Kidney (tissue), 14 donors: ENCODE results near the gene CCNL2. TPM values are rescaled to one million over a fixed set of nuclear protein-coding genes. Genes with fewer than 3 reads are reported as not detected.

ENCODE experiments used
- DNase-seq, 5 donors: peaks; one replicate each; pipeline ENCODE4 v3.0.0-alpha.2; 2013 to 2020
- FAIRE-seq: peaks from 2 replicates; lab custom pipeline; 2012; peaks lifted over from hg19 to GRCh38; lab: Jason Lieb, UNC
- H3K27ac ChIP-seq, 2 donors: one replicate each; pipeline ENCODE4 v1.7.0; 2013; ENCODE audit warnings: low read depth in 2 of 2, low read length in 2 of 2, inconsistent platforms in 1 of 2
- H3K27me3 ChIP-seq: one replicate; pipeline ENCODE4 v1.7.1; 2013; ENCODE audit warnings: low read length, inconsistent platforms; ENCODE audit not compliant: control insufficient read depth, insufficient read depth
- H3K36me3 ChIP-seq, 3 donors: one replicate each; pipeline versions ENCODE4 v1.7.0 to v1.7.1; 2013; ENCODE audit warnings: low read length in 3 of 3, control low read depth in 1 of 3, inconsistent platforms in 1 of 3; ENCODE audit not compliant: insufficient read depth in 3 of 3, control insufficient read depth in 2 of 3
- H3K4me1 ChIP-seq, 3 donors: one replicate each; pipeline versions ENCODE4 v1.7.0 to v1.7.1; 2013; ENCODE audit warnings: low read length in 3 of 3, inconsistent platforms in 1 of 3, low read depth in 1 of 3; ENCODE audit not compliant: control insufficient read depth in 2 of 3, insufficient read depth in 2 of 3
- H3K4me3 ChIP-seq, 3 donors: one replicate each; pipeline versions ENCODE4 v1.7.0 to v1.8.1; 2013; ENCODE audit warnings: low read length in 3 of 3, control low read depth in 1 of 3, inconsistent platforms in 1 of 3
- H3K9ac ChIP-seq, 3 donors: one replicate each; pipeline versions ENCODE4 v1.7.0 to v1.7.1; 2013; ENCODE audit warnings: low read length in 3 of 3, control low read depth in 1 of 3, inconsistent platforms in 1 of 3
- H3K9me3 ChIP-seq, 3 donors: one replicate each; pipeline versions ENCODE4 v1.7.0 to v1.7.1; 2013; ENCODE audit warnings: low read length in 3 of 3, control low read depth in 1 of 3, inconsistent platforms in 1 of 3; ENCODE audit not compliant: control insufficient read depth in 2 of 3, insufficient read depth in 1 of 3
- intact Hi-C: fragments of 100-400 bp; cut with DNase I; formaldehyde crosslinking; loops from one replicate; pipeline ENCODE4 v1.11.1; 2022
- polyA plus RNA-seq: library from polyadenylated mRNA; stranded (reverse); fragments of 350-450 nt; fragmentation: Illumina TruSeq; extraction: RNeasy Lipid Tissue Mini Kit (QIAGEN cat#74804); gene quantifications from one replicate; pipeline ENCODE4 v1.2.3, GENCODE V29; 2014; ENCODE audit warnings: low read depth, low replicate concordance; ENCODE audit not compliant: insufficient read depth
- total RNA-seq: library from RNA; stranded (reverse); fragmentation: NEBNext Ultra II Directional; extraction: Animal tissue kit (Norgen Biotek cat#: 25700); gene quantifications from one replicate; pipeline ENCODE4 v1.2.1, GENCODE V29; 2021
- TF ChIP-seq, protein P1 (sequence below): IDR thresholded peaks from 3 replicates; pipeline ENCODE4 v1.5.1; 2012; ENCODE audit warnings: mild to moderate bottlenecking, moderate library complexity, borderline replicate concordance; ENCODE audit not compliant: insufficient read depth; ENCODE audit errors: extremely low read depth
- donor health status: control.
- donor health status: control.
- donor health status: control.
- donor health status: control.
- donor health status: control.
- donor health status: DM: yes; HTN: yes; CAD: no.
- donor health status: Normal renal cell carcinoma (clear cell type).

CCNL2 gene
- total and polyA plus RNA-seq, 2 donors from 2014 or later, result 72.0 to 199 TPM

DNA sequence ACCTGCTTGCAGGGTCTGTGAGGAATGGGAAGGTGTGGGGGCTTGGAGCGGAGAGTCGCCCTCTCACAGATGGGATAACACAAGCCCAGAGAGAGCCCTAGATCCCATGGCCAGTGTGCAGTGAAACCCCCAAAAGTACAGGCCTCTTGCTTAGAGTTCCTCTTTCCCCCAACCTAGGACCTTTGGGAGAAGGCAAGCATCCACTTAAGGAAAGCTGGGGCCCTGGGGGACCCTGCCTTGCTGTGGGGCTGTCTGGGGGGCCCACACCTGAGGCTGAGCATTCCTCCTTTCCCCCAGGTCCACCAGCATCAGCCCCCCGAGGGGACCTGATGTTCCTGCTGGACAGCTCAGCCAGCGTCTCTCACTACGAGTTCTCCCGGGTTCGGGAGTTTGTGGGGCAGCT, 37.5 kb upstream of the CCNL2 start:
- H3K27me3 ChIP-seq, result no peaks in the 10 kb centered on the region
- H3K9me3 ChIP-seq, result no peaks in the 10 kb centered on the region
- peak overlapping the region in 2 of 3 donors; percentile 31 to 55 for H3K4me3 ChIP-seq
- no peak overlapping the region for H3K27ac ChIP-seq
- intact Hi-C loops, result no loop called here
- DNase-seq (no peak), FAIRE-seq (no peak)
- peaks cover 0 to 51% (median 12%) of the 10 kb centered on the region in 3 donors for H3K4me1 ChIP-seq
- H3K36me3 ChIP-seq, result no peaks in the 10 kb centered on the region
- peak overlapping the region in 1 of 3 donors; percentile 26 for H3K9ac ChIP-seq
- TF ChIP-seq, protein P1, sequence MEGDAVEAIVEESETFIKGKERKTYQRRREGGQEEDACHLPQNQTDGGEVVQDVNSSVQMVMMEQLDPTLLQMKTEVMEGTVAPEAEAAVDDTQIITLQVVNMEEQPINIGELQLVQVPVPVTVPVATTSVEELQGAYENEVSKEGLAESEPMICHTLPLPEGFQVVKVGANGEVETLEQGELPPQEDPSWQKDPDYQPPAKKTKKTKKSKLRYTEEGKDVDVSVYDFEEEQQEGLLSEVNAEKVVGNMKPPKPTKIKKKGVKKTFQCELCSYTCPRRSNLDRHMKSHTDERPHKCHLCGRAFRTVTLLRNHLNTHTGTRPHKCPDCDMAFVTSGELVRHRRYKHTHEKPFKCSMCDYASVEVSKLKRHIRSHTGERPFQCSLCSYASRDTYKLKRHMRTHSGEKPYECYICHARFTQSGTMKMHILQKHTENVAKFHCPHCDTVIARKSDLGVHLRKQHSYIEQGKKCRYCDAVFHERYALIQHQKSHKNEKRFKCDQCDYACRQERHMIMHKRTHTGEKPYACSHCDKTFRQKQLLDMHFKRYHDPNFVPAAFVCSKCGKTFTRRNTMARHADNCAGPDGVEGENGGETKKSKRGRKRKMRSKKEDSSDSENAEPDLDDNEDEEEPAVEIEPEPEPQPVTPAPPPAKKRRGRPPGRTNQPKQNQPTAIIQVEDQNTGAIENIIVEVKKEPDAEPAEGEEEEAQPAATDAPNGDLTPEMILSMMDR, result no peak

DNA sequence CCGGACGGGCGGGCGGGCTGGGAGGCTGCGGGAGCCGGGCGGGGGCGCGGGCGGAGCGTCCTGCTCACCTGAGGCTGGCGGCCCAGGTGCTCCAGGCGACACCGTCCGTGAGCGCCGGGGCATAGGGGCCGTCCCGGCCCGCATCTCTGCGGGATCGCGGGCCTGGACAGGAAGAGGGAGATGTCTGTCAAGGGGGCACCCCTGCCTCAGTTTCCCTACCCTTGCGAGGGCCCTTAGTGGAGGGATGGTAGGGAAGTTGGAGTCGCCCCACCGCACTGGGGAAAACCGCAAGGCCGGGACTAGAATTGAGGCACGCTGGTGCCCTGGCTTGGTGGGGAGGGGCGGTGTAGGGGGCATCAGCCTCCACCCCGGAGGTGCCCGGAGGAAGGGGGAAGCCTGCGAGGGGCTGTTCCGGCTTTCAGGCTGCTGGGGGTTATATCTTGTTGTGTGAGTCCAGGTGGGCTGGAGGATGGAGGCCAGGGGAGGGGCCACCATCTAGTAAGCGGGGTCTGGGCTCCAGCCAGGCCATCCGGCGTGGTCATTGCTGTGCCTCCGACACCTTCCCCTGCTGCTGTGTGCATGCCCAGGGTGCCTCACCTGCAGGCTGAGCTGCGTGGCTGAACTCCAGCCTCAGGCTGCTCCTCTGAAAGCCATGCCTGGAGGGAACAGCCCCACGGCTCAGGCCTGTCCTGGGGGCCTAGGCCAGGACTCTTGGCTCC, 36.9 kb upstream of the CCNL2 start:
- H3K4me1 ChIP-seq, result peaks cover 0 to 53% (median 12%) of the 10 kb centered on the region in 3 donors
- no peak overlapping the region for H3K27ac ChIP-seq
- peak overlapping the region; percentile 31 to 55 (median 33) for H3K4me3 ChIP-seq
- intact Hi-C loops, result no loop called here
- FAIRE-seq, result no peak
- no peaks in the 10 kb centered on the region for H3K36me3 ChIP-seq
- peak in 2 of 5 donors; percentile 69 to 75 for DNase-seq
- H3K9ac ChIP-seq, result peak overlapping the region in 2 of 3 donors; percentile 26 to 54
- TF ChIP-seq, protein P1, result no peak
- H3K27me3 ChIP-seq, result no peaks in the 10 kb centered on the region
- H3K9me3 ChIP-seq, result no peaks in the 10 kb centered on the region

DNA sequence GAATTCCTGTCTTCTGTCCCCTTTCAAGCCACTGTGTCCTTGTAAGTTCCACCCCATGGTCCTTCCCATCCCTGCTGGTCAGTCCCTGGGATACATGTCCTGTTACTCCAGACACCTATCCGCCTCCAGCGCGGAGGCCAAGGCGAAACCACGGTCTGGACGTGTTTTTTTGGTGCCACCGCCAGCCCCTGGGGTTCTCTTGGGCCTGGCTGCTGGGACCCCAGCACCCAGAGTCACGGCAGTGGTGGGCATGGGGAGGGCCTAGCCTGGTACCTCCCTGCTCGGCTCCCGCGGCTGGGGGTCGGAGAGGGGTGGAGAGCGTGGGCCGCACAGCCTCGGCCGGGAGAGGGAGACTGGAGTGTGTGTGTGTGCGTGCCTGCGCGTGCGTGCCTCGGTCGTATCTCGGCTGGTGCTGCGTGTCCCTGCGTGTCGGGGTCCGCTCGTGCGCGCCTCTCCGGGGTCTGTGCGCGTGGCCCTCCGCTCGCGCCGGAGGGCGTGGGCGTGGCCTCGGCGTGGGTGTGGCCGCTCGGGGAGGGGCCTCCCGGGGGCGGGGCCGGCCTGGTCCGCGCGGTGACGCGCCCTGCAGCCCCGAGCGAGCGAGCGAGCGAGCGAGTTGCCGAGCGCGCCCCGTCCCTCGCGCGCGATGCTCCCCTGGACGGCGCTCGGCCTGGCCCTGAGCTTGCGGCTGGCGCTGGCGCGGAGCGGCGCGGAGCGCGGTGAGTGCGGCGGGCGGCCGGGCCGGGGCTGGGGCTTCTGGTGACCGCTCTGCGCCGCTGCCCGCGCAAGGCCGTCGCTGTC, 36.2 kb upstream of the CCNL2 start, which contains the start of gene VWA1:
Gene VWA1, plus strand, starts transcription at position 585 of the 798 bp plus-strand sequence. Its CDS starts 59 bp downstream, at position 644.
- TF ChIP-seq, protein P1, result no peak
- peak; percentile 63 to 90 (median 84) for DNase-seq
- no peaks in the 10 kb centered on the region for H3K9me3 ChIP-seq
- H3K36me3 ChIP-seq, result no peaks in the 10 kb centered on the region
- peak within 1 kb of the TSS; percentile 31 to 55 (median 33) for H3K4me3 ChIP-seq
- intact Hi-C loops, result no loop called here
- no peaks in the 10 kb centered on the region for H3K27me3 ChIP-seq
- H3K4me1 ChIP-seq, result peaks cover 0 to 46% (median 12%) of the 10 kb centered on the region in 3 donors
- no peak for FAIRE-seq
- H3K9ac ChIP-seq, result peak within 1 kb of the TSS in 2 of 3 donors; percentile 26 to 54
- H3K27ac ChIP-seq, result peak within 1 kb of the TSS; percentile 86 to 91
